Ishikawa (cell line): ENCODE data around the gene USP11.

ENCODE experiments used
- CEBPB ChIP-seq: IDR thresholded peaks from 2 replicates; pipeline ENCODE4 v1.6.1; 2012
- CREB1 ChIP-seq: IDR thresholded peaks from 2 replicates; pipeline ENCODE4 v1.6.1; 2012; ENCODE audit warnings: low read depth
- EGR1 ChIP-seq: IDR thresholded peaks from 2 replicates; pipeline ENCODE4 v1.6.1; 2012
- EP300 ChIP-seq: IDR thresholded peaks from 2 replicates; pipeline ENCODE4 v1.6.1; 2012; ENCODE audit warnings: borderline replicate concordance
- FOXM1 ChIP-seq: IDR thresholded peaks from 2 replicates; pipeline ENCODE4 v1.6.1; 2012; ENCODE audit warnings: low read depth, borderline replicate concordance
- MAX ChIP-seq: IDR thresholded peaks from 2 replicates; pipeline ENCODE4 v1.6.1; 2012
- NFIC ChIP-seq: IDR thresholded peaks from 2 replicates; pipeline ENCODE4 v1.6.1; 2012
- RAD21 ChIP-seq: IDR thresholded peaks from 2 replicates; pipeline ENCODE4 v1.6.1; 2012; ENCODE audit warnings: low read depth
- REST ChIP-seq: IDR thresholded peaks from 2 replicates; pipeline ENCODE4 v1.6.1; 2012; ENCODE audit warnings: low read depth, mild to moderate bottlenecking
- TAF1 ChIP-seq: IDR thresholded peaks from 2 replicates; pipeline ENCODE4 v1.6.1; 2012; ENCODE audit warnings: low read depth, mild to moderate bottlenecking
- TCF12 ChIP-seq: IDR thresholded peaks from 2 replicates; pipeline ENCODE4 v1.6.1; 2012; ENCODE audit warnings: low read depth
- TEAD4 ChIP-seq: IDR thresholded peaks from 2 replicates; pipeline ENCODE4 v1.6.1; 2012
- YY1 ChIP-seq: IDR thresholded peaks from 2 replicates; pipeline ENCODE4 v1.6.1; 2012; ENCODE audit warnings: low read depth
- TF ChIP-seq, protein P1 (sequence below): IDR thresholded peaks from 2 replicates; pipeline ENCODE4 v1.6.1; 2012

- TF ChIP-seq MAX, result no peak
- no peak for TF ChIP-seq EGR1
- no peak for TF ChIP-seq EP300
- no peak for TF ChIP-seq CEBPB
- TF ChIP-seq YY1, result no peak
- TF ChIP-seq REST, result no peak
- no peak for TF ChIP-seq FOXM1
- no peak for TF ChIP-seq TEAD4
- TF ChIP-seq TAF1, result no peak
- TF ChIP-seq, protein P1, sequence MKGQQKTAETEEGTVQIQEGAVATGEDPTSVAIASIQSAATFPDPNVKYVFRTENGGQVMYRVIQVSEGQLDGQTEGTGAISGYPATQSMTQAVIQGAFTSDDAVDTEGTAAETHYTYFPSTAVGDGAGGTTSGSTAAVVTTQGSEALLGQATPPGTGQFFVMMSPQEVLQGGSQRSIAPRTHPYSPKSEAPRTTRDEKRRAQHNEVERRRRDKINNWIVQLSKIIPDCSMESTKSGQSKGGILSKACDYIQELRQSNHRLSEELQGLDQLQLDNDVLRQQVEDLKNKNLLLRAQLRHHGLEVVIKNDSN, result no peak
- TF ChIP-seq TCF12, result no peak
- TF ChIP-seq RAD21, result no peak
- TF ChIP-seq NFIC, result no peak
- no peak for TF ChIP-seq CREB1
Measured at GRCh38 chrX:47245156-47245555, 12.3 kb downstream of the USP11 start.
